ENCODE data around the gene OR56A1. TPM values are rescaled to one million over a fixed set of nuclear protein-coding genes. Genes with fewer than 3 reads are reported as not detected.

OR56A1 gene
- polyA plus RNA-seq, 1 donor from 2014 or later = not detected

DNA sequence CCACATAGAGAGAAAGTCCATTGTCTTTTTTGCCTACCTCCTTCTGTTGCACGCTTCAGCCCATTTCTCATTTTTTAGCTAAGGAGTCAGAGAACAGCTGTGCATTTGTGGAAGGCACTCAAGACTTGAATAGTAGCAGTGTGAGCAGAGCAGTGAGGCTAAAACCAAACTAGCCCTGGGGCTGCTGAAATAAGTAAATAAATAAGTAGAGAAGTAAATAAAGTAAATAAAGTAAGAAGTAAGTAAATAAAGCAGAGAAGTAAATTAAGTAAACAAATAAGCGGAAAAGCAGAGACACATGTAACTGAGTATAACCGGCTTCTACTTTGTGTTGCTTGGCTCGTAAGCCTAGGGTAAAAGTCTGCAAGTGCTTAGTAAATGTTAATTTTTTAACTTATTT lies 41.4 kb downstream of the OR56A1 start:
- H3K4me3 ChIP-seq (ENCODE audit: low read length) = no peak overlapping the region
- H3K27me3 ChIP-seq (ENCODE audit: insufficient read depth, low read depth, low read length) = no peaks in the 10 kb centered on the region
- no peak overlapping the region for H3K9ac ChIP-seq (ENCODE audit: low read length)
- H3K36me3 ChIP-seq (ENCODE audit: insufficient read depth, low read length) = no peaks in the 10 kb centered on the region
- H3K4me2 ChIP-seq (ENCODE audit: low read length) = no peak overlapping the region
- no peaks in the 10 kb centered on the region for H3K9me3 ChIP-seq (ENCODE audit: low read length)
- TF ChIP-seq EZH2 (IDR thresholded peaks at IDR 0.05; ENCODE audit: borderline replicate concordance, insufficient read depth, low read length, poor library complexity, severe bottlenecking) = no peak
- TF ChIP-seq, protein P1, sequence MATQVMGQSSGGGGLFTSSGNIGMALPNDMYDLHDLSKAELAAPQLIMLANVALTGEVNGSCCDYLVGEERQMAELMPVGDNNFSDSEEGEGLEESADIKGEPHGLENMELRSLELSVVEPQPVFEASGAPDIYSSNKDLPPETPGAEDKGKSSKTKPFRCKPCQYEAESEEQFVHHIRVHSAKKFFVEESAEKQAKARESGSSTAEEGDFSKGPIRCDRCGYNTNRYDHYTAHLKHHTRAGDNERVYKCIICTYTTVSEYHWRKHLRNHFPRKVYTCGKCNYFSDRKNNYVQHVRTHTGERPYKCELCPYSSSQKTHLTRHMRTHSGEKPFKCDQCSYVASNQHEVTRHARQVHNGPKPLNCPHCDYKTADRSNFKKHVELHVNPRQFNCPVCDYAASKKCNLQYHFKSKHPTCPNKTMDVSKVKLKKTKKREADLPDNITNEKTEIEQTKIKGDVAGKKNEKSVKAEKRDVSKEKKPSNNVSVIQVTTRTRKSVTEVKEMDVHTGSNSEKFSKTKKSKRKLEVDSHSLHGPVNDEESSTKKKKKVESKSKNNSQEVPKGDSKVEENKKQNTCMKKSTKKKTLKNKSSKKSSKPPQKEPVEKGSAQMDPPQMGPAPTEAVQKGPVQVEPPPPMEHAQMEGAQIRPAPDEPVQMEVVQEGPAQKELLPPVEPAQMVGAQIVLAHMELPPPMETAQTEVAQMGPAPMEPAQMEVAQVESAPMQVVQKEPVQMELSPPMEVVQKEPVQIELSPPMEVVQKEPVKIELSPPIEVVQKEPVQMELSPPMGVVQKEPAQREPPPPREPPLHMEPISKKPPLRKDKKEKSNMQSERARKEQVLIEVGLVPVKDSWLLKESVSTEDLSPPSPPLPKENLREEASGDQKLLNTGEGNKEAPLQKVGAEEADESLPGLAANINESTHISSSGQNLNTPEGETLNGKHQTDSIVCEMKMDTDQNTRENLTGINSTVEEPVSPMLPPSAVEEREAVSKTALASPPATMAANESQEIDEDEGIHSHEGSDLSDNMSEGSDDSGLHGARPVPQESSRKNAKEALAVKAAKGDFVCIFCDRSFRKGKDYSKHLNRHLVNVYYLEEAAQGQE (IDR thresholded peaks at IDR 0.05; ENCODE audit: borderline replicate concordance) = no peak
- no peak overlapping the region for H2AFZ ChIP-seq (ENCODE audit: low read depth, low read length)
- no peak overlapping the region for H3K27ac ChIP-seq (ENCODE audit: low read length)
- H3K9me2 ChIP-seq (ENCODE audit: insufficient read depth, low read length) = no peaks in the 10 kb centered on the region
- no peaks in the 10 kb centered on the region for H3F3A ChIP-seq (ENCODE audit: insufficient read depth, low read length, poor library complexity, severe bottlenecking)
- H3K79me2 ChIP-seq (replicated peaks; ENCODE audit: insufficient read depth, low read length) = no peaks in the 10 kb centered on the region
- no peaks in the 10 kb centered on the region for H4K20me1 ChIP-seq (ENCODE audit: insufficient read depth)

DNA sequence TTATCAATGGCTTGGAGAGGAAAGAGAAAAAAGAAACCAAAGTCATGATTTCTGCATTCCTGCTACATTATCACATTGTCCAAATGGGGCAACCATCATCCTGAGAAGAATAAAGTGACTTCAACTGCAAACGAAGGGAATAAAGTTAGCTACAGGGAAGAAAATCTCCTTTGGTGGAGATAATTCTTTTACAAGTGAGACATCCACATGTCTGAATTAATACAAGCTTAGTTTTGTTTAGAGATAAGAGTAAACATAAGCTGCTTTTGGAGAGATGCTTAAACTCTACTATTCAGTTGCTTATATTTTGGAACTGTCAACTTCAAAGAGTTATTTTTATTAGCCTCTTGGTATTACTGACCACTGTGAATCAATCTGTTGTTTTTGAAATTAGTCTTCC lies 43.7 kb downstream of the OR56A1 start, which contains the start of gene OR52L1:
OR52L1 (minus strand) TSS at position 101 of the 400 bp plus-strand sequence; CDS start at position 46, 55 bp downstream.
- Histone ChIP-seq H3K36me3 (ENCODE audit: insufficient read depth, low read length) (no peaks in the 10 kb centered on the region), H3K27me3 (ENCODE audit: insufficient read depth, low read depth, low read length) (no peaks in the 10 kb centered on the region), H3K9ac (ENCODE audit: low read length) (no peak within 1 kb of the TSS), H3K9me2 (ENCODE audit: insufficient read depth, low read length) (no peaks in the 10 kb centered on the region), H3K4me3 (ENCODE audit: low read length) (no peak within 1 kb of the TSS), H2AFZ (ENCODE audit: low read depth, low read length) (no peak within 1 kb of the TSS), H3F3A (ENCODE audit: insufficient read depth, low read length, poor library complexity, severe bottlenecking) (no peaks in the 10 kb centered on the region), H3K4me2 (ENCODE audit: low read length) (no peak within 1 kb of the TSS), H3K79me2 (replicated peaks; ENCODE audit: insufficient read depth, low read length) (no peaks in the 10 kb centered on the region), H4K20me1 (ENCODE audit: insufficient read depth) (no peaks in the 10 kb centered on the region), H3K27ac (ENCODE audit: low read length) (no peak within 1 kb of the TSS), H3K9me3 (ENCODE audit: low read length) (no peaks in the 10 kb centered on the region)
- TF ChIP-seq EP300 (conservative IDR thresholded peaks at IDR 0.05; ENCODE audit: poor library complexity, severe bottlenecking) (no peak), RAD21 (conservative IDR thresholded peaks at IDR 0.05) (no peak), EZH2 (IDR thresholded peaks at IDR 0.05; ENCODE audit: borderline replicate concordance, insufficient read depth, low read length, poor library complexity, severe bottlenecking) (no peak), TAF1 (IDR thresholded peaks at IDR 0.05; ENCODE audit: low read depth) (no peak)

DNA sequence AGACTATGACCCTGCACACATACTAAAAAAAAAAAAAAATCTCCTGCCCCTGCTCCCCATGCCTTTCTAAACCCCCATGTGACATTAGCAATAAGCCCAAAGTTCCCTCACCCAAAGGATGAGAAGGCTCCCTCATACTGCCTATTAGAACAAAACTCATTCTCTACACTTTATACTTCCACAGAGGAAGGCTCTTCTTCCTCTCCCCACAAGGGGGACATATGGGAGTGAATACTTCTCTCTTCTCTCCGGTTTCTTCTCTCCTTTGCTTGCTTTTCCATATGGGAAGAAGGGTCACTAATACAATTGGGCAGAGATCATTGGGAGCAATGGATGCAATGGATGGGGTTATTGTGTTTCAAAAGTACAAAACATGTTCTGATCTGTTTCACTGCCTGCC lies 47.1 kb downstream of the OR56A1 start:
- no peaks in the 10 kb centered on the region for H3K27me3 ChIP-seq (ENCODE audit: insufficient read depth, low read depth, low read length)

More for the DNA sequence above, 47.1 kb downstream of the OR56A1 start:
- Histone ChIP-seq H3K27ac (ENCODE audit: low read length) (no peak overlapping the region), H3K9ac (ENCODE audit: low read length) (no peak overlapping the region), H3K9me3 (ENCODE audit: low read length) (no peaks in the 10 kb centered on the region), H3K36me3 (ENCODE audit: insufficient read depth, low read length) (no peaks in the 10 kb centered on the region), H2AFZ (ENCODE audit: low read depth, low read length) (no peak overlapping the region), H4K20me1 (ENCODE audit: insufficient read depth) (no peaks in the 10 kb centered on the region), H3F3A (ENCODE audit: insufficient read depth, low read length, poor library complexity, severe bottlenecking) (no peaks in the 10 kb centered on the region), H3K79me2 (replicated peaks; ENCODE audit: insufficient read depth, low read length) (no peaks in the 10 kb centered on the region), H3K4me2 (ENCODE audit: low read length) (no peak overlapping the region), H3K9me2 (ENCODE audit: insufficient read depth, low read length) (no peaks in the 10 kb centered on the region), H3K4me3 (ENCODE audit: low read length) (no peak overlapping the region)
- no peak for TF ChIP-seq EZH2 (IDR thresholded peaks at IDR 0.05; ENCODE audit: borderline replicate concordance, insufficient read depth, low read length, poor library complexity, severe bottlenecking)
- TF ChIP-seq, protein P2, sequence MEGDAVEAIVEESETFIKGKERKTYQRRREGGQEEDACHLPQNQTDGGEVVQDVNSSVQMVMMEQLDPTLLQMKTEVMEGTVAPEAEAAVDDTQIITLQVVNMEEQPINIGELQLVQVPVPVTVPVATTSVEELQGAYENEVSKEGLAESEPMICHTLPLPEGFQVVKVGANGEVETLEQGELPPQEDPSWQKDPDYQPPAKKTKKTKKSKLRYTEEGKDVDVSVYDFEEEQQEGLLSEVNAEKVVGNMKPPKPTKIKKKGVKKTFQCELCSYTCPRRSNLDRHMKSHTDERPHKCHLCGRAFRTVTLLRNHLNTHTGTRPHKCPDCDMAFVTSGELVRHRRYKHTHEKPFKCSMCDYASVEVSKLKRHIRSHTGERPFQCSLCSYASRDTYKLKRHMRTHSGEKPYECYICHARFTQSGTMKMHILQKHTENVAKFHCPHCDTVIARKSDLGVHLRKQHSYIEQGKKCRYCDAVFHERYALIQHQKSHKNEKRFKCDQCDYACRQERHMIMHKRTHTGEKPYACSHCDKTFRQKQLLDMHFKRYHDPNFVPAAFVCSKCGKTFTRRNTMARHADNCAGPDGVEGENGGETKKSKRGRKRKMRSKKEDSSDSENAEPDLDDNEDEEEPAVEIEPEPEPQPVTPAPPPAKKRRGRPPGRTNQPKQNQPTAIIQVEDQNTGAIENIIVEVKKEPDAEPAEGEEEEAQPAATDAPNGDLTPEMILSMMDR (IDR thresholded peaks at IDR 0.05; ENCODE audit: poor library complexity, severe bottlenecking) = no peak
- no peak for TF ChIP-seq EP300 (conservative IDR thresholded peaks at IDR 0.05; ENCODE audit: poor library complexity, severe bottlenecking)
- TF ChIP-seq, protein P1 (IDR thresholded peaks at IDR 0.05; ENCODE audit: borderline replicate concordance) = no peak
- TF ChIP-seq MXI1 (conservative IDR thresholded peaks at IDR 0.05; ENCODE audit: poor library complexity, severe bottlenecking) = no peak
- no peak for TF ChIP-seq RAD21 (conservative IDR thresholded peaks at IDR 0.05)
- no peak for TF ChIP-seq TAF1 (IDR thresholded peaks at IDR 0.05; ENCODE audit: low read depth)
- TF ChIP-seq POLR2AphosphoS5 (IDR thresholded peaks at IDR 0.05) = no peak
- TF ChIP-seq SMC3 (conservative IDR thresholded peaks at IDR 0.05; ENCODE audit: poor library complexity) = no peak

All from neural cell (in vitro differentiated cells).